BLaER1 treated with 17β-estradiol and CSF1 and Interleukin-3, amounts not matched to agents 10 nM and 100 nM (cell line): ENCODE data around the gene AJUBA.

Experiments used
- H3K27ac ChIP-seq, 11 experiments: shearing (Covaris generic); formaldehyde crosslinking; 2 replicates each; pipeline ENCODE4 v1.8.1; 2022
- H3K27me3 ChIP-seq, 11 experiments: shearing (Covaris generic); formaldehyde crosslinking; 2 replicates each; pipeline ENCODE4 v1.8.1; 2022
- H3K36me3 ChIP-seq, 11 experiments: shearing (Covaris generic); formaldehyde crosslinking; 2 replicates each; pipeline ENCODE4 v1.8.1; 2022
- H3K4me1 ChIP-seq, 10 experiments: shearing (Covaris generic); formaldehyde crosslinking; 2 replicates each; pipeline ENCODE4 v1.8.1; 2022
- H3K4me2 ChIP-seq, 11 experiments: shearing (Covaris generic); formaldehyde crosslinking; 2 replicates each; pipeline ENCODE4 v1.8.1; 2022
- H3K4me3 ChIP-seq, 10 experiments: shearing (Covaris generic); formaldehyde crosslinking; 2 replicates each; pipeline ENCODE4 v1.8.1; 2022
- H3K9ac ChIP-seq, 11 experiments: shearing (Covaris generic); formaldehyde crosslinking; 2 replicates each; pipeline ENCODE4 v1.8.1; 2022
- H3K9me3 ChIP-seq, 11 experiments: shearing (Covaris generic); formaldehyde crosslinking; replicated peaks in 1 of 11; 2 replicates each; pipeline ENCODE4 v1.8.1; 2022
- H4K20me1 ChIP-seq, 11 experiments: shearing (Covaris generic); formaldehyde crosslinking; 2 replicates each; pipeline ENCODE4 v1.8.1; 2022
- Cebpa-rat ChIP-seq, 11 experiments: shearing (Covaris generic); IDR thresholded peaks; 2 replicates each; pipeline ENCODE4 v1.8.1; 2022

AJUBA gene

DNA sequence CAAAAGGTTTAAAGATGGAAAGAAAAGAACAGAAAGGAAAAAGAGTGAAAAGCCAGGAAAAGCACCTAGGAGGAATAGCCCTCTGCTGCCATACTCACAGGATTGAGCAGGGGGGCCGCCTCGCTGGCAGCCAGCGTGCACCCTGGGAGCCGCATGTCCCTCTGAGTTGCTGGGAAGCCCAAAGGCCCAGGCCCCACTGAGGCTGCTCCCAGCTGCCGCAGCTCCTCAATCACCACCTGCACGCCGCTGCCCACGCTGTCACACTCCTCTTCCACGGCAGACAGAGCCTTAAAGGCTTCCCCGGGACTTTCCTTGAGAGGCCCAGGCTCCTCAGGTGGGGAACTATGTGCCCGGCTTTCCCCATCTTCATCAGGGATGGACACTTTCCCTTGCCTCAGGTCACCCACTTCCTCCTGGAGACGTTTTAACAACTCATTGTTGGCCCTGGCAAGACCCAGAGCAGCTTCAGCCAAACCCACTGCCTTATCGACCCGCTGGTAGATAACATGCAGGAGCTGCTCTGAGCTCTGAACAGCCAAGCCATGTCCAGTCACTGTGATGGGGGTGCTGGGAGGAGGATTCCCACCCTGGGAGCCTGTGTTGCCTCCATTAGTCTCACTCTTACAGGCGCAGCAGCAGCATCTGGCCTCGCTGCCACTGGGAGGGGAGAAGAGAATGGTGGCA is 16.1 kb upstream of the AJUBA start:
- Histone ChIP-seq H3K4me2 (no peak overlapping the region), H3K27ac (no peak overlapping the region), H3K4me1 (peaks cover 17 to 44% (median 33%) of the 10 kb centered on the region in 10 experiments), H3K36me3 (peaks cover 0 to 12% (median 4%) of the 10 kb centered on the region in 11 experiments; a peak in 4 of 22 replicates), H3K9ac (no peak overlapping the region; a peak in 1 of 22 replicates), H4K20me1 (no peaks in the 10 kb centered on the region), H3K4me3 (no peak overlapping the region), H3K27me3 (no peaks in the 10 kb centered on the region), H3K9me3 (no peaks in the 10 kb centered on the region)
- no peak for TF ChIP-seq Cebpa-rat (IDR thresholded peaks at IDR 0.05)

DNA sequence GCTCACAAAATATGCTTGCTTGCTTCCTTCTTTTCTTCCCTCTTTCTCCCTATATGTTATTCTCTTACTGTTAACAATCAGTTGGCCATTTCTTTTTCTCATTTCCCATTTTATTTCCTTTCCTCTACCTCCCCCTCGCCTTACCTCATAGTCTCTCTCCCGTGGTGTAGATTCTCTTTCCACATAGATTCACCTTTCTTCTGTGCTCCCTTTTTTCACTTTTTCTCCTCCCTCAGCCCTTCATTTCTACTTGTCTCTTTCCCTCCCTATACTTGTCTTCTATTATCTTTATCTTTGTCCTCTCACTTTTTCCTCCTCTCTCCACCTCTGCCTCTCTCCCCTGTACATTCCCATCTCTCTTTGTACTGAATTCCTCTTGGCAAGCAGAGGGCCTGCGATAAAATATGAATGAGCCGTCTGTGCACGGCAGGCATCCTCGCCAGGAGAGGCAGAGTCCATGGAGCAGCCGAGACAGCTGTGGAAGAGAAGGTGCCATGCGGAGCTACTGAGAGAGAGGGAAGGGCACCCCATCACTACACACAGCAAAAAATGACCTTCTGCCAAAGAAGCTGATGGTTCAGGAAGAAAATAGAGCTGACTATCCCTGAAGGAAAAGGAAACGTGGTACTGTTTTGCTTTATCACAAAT is 15.4 kb upstream of the AJUBA start:
- H3K36me3 ChIP-seq: peaks cover 0 to 12% (median 4%) of the 10 kb centered on the region in 11 experiments; a peak in 4 of 22 replicates
- no peak overlapping the region for H3K4me3 ChIP-seq
- no peak overlapping the region for H3K27ac ChIP-seq
- no peaks in the 10 kb centered on the region for H3K27me3 ChIP-seq
- H4K20me1 ChIP-seq: no peaks in the 10 kb centered on the region
- peak overlapping the region in 4 of 11 experiments; percentile 30 to 65 (median 44); a peak in 6 of 22 replicates for H3K4me2 ChIP-seq
- TF ChIP-seq Cebpa-rat (IDR thresholded peaks at IDR 0.05): no peak
- no peaks in the 10 kb centered on the region for H3K9me3 ChIP-seq
- H3K4me1 ChIP-seq: peaks cover 23 to 51% (median 37%) of the 10 kb centered on the region in 10 experiments
- peak overlapping the region in 1 of 11 experiments; percentile 27; a peak in 3 of 22 replicates for H3K9ac ChIP-seq

DNA sequence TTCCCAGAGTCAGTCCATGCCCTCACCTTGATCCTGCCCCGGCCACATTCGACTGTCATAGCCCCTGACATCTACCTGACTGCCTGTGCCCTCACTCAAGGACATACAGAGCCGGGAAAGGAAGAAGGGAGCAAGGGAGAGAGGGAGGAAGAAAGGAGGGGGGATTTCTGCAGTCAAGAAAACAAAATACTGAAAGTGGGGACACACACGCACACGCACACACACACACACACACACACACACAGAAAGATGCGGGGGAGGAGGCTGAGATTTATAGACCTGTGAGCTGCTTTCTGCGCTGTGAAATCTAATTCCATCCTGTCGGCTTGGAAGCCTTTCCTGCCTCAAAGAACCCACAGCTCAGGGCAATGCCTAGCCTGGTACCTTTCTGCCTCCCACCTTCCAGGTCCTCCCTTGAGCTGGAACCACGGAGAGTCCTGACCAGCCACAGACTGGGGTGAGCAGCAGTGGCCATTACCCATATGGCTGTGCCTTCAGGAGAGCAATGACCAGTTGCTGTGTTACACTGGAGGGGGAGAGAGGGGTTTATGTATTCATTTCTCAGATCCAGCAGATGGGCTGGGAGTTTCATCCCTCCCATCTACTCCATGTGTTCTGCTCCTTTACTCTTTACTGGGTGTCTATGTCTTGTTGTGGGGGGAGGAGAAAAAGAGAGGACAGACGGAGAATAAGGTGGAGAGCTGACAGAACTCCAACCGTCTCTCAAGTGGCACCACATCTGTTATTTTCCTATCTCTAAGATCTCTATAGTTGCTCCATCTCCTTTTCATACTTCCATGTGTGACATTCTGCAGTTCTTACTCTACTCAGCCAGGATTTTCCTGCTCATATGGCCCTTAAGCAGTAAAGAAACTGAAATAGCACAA is 14.7 kb upstream of the AJUBA start:
- Histone ChIP-seq H3K4me2 (peak overlapping the region in 7 of 11 experiments; percentile 11 to 65 (median 30); a peak in 10 of 22 replicates), H3K27ac (0 out of 22 replicates have a peak overlapping the region, but pooled peaks of 2 of the 11 experiments have one; percentile 2 to 19), H3K27me3 (no peaks in the 10 kb centered on the region), H4K20me1 (no peaks in the 10 kb centered on the region), H3K9me3 (no peaks in the 10 kb centered on the region), H3K9ac (peak overlapping the region in 4 of 11 experiments; percentile 8 to 28 (median 26); a peak in 4 of 22 replicates), H3K4me1 (peaks cover 31 to 59% (median 45%) of the 10 kb centered on the region in 10 experiments), H3K4me3 (no peak overlapping the region), H3K36me3 (peaks cover 0 to 12% (median 4%) of the 10 kb centered on the region in 11 experiments; a peak in 4 of 22 replicates)
- no peak for TF ChIP-seq Cebpa-rat (IDR thresholded peaks at IDR 0.05)

DNA sequence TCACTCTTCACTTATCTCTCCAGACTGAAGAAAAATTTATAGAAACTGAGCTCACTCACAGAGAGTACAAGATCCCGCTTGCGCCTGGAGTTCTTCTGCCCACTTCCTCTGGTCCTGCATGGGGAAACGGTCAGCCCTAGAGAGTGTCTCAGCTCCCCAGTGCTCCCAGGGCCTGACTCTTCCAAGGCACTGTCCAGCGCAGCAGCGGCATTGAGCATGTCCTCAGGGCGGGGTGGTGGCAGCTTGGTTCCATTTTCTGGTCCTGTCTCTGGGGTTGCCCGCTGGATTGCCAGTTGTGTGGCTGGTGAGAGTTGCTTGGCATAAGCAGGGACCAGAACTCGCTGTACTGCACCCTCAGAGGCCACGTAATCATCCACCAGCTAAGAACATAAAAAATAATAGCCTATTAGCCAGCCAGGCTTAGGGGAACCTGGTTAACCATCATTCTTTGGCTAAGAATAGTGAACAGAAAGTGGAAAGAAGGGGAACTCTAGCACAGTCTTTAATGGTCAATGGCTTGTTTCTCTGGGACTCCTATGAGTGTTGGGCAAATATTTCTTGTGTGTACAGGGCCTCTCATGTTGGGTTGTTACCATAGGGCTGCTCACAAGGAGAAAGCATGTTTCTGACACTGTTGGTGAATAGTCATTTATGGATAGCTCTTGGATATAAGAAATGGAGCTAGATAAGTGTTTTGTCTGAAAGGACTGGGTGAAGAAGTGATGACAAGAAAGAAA is 13.7 kb upstream of the AJUBA start:
- peak overlapping the region in 2 of 11 experiments; percentile 17 to 34; a peak in 1 of 22 replicates for H3K27ac ChIP-seq
- peak overlapping the region in 1 of 11 experiments; percentile 19; a peak in 1 of 22 replicates for H3K9ac ChIP-seq
- TF ChIP-seq Cebpa-rat (IDR thresholded peaks at IDR 0.05): no peak

DNA sequence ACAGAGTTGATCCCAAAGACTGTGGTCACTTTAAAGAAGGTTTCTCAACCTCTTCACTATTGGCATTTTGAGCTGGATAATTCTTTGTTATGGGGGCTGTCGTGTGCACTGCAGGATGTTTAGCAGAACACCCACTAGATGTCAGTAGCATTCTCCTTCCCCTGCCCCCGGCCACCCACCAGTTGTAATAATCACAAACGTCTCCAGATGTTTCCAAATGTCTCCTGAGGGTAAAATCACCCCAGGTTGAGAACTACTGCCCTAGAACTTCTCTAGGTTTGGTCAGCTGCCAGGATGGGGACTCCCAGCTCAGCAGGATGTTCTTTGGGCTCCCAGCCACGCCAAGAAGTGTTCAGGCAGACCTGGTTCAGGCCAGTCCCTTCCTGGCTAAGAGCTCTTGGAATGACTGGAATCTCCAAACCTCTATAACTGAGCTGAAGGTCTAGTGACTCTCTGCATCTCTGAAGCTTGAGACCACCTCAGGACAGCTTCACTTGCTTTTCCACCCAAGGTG is 12.5 kb upstream of the AJUBA start:
- Histone ChIP-seq H3K4me2 (peak overlapping the region in 10 of 11 experiments; percentile 12 to 79 (median 44); a peak in 17 of 22 replicates), H3K27me3 (0 out of 22 replicates have a peak, but pooled peaks cover 0 to 4% (median 0%) of the 10 kb centered on the region in 11 experiments), H3K9me3 (no peaks in the 10 kb centered on the region), H3K36me3 (peaks cover 0 to 12% (median 4%) of the 10 kb centered on the region in 11 experiments; a peak in 4 of 22 replicates), H3K27ac (peak overlapping the region in 8 of 11 experiments; percentile 20 to 84 (median 36); a peak in 12 of 22 replicates), H3K9ac (peak overlapping the region in 9 of 11 experiments; percentile 11 to 66 (median 39); a peak in 11 of 22 replicates), H3K4me3 (no peak overlapping the region), H3K4me1 (peaks cover 39 to 80% (median 62%) of the 10 kb centered on the region in 10 experiments), H4K20me1 (no peaks in the 10 kb centered on the region)
- TF ChIP-seq Cebpa-rat (IDR thresholded peaks at IDR 0.05): no peak

More for the DNA sequence above, 13.7 kb upstream of the AJUBA start:
- no peaks in the 10 kb centered on the region for H3K27me3 ChIP-seq
- peak overlapping the region in 6 of 11 experiments; percentile 11 to 65 (median 22); a peak in 11 of 22 replicates for H3K4me2 ChIP-seq
- H4K20me1 ChIP-seq: no peaks in the 10 kb centered on the region
- peaks cover 0 to 12% (median 4%) of the 10 kb centered on the region in 11 experiments; a peak in 4 of 22 replicates for H3K36me3 ChIP-seq
- no peaks in the 10 kb centered on the region for H3K9me3 ChIP-seq
- no peak overlapping the region for H3K4me3 ChIP-seq
- peaks cover 39 to 69% (median 53%) of the 10 kb centered on the region in 10 experiments for H3K4me1 ChIP-seq

DNA sequence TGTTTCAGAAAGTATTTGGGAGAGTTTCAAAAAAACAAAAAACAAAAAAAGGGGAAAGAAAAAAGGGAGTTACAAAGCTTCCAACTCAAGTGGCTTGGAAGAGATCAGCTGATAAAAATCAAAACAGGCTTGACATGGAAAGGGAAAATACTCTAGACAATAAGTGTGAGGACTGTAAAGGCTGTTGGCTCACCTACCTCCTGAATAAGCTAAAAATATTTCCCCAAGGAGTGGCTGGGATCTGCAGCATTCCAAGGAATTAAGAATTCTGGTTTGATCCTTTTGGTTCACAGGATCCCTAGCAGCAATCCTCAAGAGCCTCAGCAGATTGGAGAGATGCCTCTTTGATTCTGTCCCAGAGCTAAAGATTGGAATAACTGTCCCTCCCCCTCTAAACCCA is 11.2 kb upstream of the AJUBA start:
- peak overlapping the region in 8 of 11 experiments; percentile 40 to 79 (median 78); a peak in 12 of 22 replicates for H3K4me2 ChIP-seq
- H3K9me3 ChIP-seq: no peaks in the 10 kb centered on the region
- H3K4me3 ChIP-seq: no peak overlapping the region
- no peaks in the 10 kb centered on the region for H4K20me1 ChIP-seq
- H3K9ac ChIP-seq: peak overlapping the region in 4 of 11 experiments; percentile 44 to 72 (median 48); a peak in 5 of 22 replicates
- peaks cover 39 to 80% (median 62%) of the 10 kb centered on the region in 10 experiments for H3K4me1 ChIP-seq
- no peak for TF ChIP-seq Cebpa-rat (IDR thresholded peaks at IDR 0.05)
- 0 out of 22 replicates have a peak, but pooled peaks cover 0 to 4% (median 0%) of the 10 kb centered on the region in 11 experiments for H3K27me3 ChIP-seq
- H3K36me3 ChIP-seq: peaks cover 0 to 21% (median 6%) of the 10 kb centered on the region in 11 experiments; a peak in 6 of 22 replicates
- peak overlapping the region in 6 of 11 experiments; percentile 11 to 85 (median 74); a peak in 11 of 22 replicates for H3K27ac ChIP-seq

DNA sequence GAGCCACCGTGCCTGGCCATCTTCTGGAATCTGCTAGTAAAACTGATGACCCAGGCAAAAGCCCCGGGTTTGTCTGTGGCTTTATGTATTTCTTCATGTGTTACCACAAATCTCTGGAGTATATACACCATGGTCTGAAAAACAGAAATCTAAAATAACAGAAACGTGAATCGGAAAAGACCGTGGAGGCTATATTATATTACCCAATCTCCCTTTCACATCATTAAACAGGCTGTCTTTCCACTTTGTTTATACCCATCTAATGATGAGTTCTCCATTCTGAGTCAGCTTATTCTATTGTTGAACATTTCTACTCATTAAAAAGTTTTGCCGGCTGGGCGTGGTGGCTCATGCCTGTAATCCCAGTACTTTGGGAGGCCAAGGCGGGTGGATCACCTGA is 9.5 kb upstream of the AJUBA start:
- H3K27me3 ChIP-seq: 0 out of 22 replicates have a peak, but pooled peaks cover 0 to 4% (median 0%) of the 10 kb centered on the region in 11 experiments
- H3K9me3 ChIP-seq: no peaks in the 10 kb centered on the region
- no peak overlapping the region for H3K4me3 ChIP-seq
- peak overlapping the region; percentile 44 to 79 (median 76) for H3K4me2 ChIP-seq
- peaks cover 0 to 35% (median 14%) of the 10 kb centered on the region in 11 experiments; a peak in 11 of 22 replicates for H3K36me3 ChIP-seq
- H3K27ac ChIP-seq: peak overlapping the region in 9 of 11 experiments; percentile 37 to 85 (median 67); a peak in 18 of 22 replicates
- peak in 5 of 11 experiments; percentile 12 to 64 (median 38); a peak in 8 of 22 replicates for TF ChIP-seq Cebpa-rat (IDR thresholded peaks at IDR 0.05)
- H4K20me1 ChIP-seq: no peaks in the 10 kb centered on the region; a peak in 1 of 22 replicates
- H3K4me1 ChIP-seq: peaks cover 30 to 69% (median 54%) of the 10 kb centered on the region in 10 experiments
- peak overlapping the region in 8 of 11 experiments; percentile 47 to 72 (median 62); a peak in 14 of 22 replicates for H3K9ac ChIP-seq
